Left forelimb (tissue), 1 donor: ENCODE results near the gene TPH2.

Source experiments
- DNase-seq: peaks from one replicate; pipeline ENCODE4 v3.0.0-alpha.2; 2018; ENCODE audit warnings: low spot score

The TPH2 gene

GRCh38 chr12:72035625-72036024, 97.0 kb downstream of the TPH2 start:
- DNase-seq, result no peak

GRCh38 chr12:72036393-72036792, 97.7 kb downstream of the TPH2 start:
- DNase-seq, result no peak

GRCh38 chr12:72037006-72037795, 98.6 kb downstream of the TPH2 start:
- DNase-seq, result no peak

- DNase-seq, result no peak
These were observed 103.2 kb downstream of the TPH2 start for GRCh38 chr12:72041811-72042210.

- no peak for DNase-seq
These were observed 115.0 kb downstream of the TPH2 start for GRCh38 chr12:72053604-72054003.

GRCh38 chr12:72054511-72054910, 115.9 kb downstream of the TPH2 start:
- DNase-seq, result no peak

- DNase-seq, result no peak
These were observed 118.8 kb downstream of the TPH2 start for GRCh38 chr12:72057330-72057914.

GRCh38 chr12:72063073-72063472, 124.4 kb downstream of the TPH2 start:
- DNase-seq, result no peak

GRCh38 chr12:72071030-72071429, 132.4 kb downstream of the TPH2 start:
- DNase-seq, result no peak

GRCh38 chr12:72072592-72073212, 134.1 kb downstream of the TPH2 start:
- DNase-seq, result no peak

GRCh38 chr12:72074065-72074464, 135.4 kb downstream of the TPH2 start:
- no peak for DNase-seq

GRCh38 chr12:72074956-72075355, 136.3 kb downstream of the TPH2 start:
- no peak for DNase-seq

- no peak for DNase-seq
These were observed 136.8 kb downstream of the TPH2 start for GRCh38 chr12:72075401-72075800.

- DNase-seq, result no peak
These were observed 137.4 kb downstream of the TPH2 start for GRCh38 chr12:72075891-72076557.

GRCh38 chr12:72076558-72076915, 137.9 kb downstream of the TPH2 start:
- no peak for DNase-seq

GRCh38 chr12:72077111-72077820, 138.6 kb downstream of the TPH2 start:
- no peak for DNase-seq

- no peak for DNase-seq
These were observed 143.1 kb downstream of the TPH2 start for GRCh38 chr12:72081777-72082176.
